Fibroblast of upper back skin (primary cell): Measurements from ENCODE around the gene EPYC.

ENCODE experiments used
- DNase-seq: peaks from one replicate; pipeline ENCODE4 v3.0.0-alpha.2; 2013

EPYC gene

DNA sequence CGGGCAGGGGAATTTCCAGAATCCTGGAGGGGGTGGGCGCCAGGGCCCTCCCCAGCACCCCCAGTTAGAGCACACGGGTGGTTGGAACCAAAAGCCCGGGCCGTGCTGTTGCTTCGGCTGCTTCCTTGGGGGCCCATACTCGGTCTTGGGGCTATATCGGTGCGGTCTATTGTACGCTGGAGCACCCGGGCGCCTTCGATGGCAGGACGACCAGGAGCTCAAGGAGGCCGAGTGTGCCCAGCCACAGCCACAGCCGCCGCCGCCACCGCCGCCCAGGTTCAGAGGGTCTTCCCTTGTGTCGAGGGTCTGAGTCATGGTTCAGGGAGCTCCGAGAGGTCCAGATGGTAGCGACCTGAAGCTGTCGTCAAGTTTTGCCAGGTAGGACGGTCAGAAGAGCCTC is 50.3 kb downstream of the EPYC start:
- no peak for DNase-seq

DNA sequence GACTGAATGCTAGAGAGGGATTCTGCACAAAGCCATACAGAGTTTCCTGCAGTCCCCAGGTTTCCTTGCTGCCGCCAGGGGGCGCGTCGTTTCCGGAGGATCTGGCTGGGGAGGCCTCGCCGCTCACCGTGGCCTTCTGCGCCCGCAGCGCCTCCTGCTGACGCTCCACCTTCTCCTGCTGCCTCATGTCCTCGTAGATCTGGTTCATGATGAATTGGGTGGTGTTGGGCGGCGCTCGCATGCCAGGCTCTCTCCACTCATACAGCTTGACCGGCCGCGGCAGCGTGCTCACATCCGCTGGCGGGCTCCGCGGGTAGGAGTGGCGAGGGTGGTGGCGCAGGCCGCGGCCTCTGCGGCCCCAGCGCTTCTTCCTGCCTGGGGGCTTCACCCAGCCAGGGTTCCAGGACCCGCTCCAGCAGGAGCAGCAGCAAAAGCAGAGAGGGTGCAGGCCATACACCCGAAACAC is 50.8 kb downstream of the EPYC start:
- no peak for DNase-seq

DNA sequence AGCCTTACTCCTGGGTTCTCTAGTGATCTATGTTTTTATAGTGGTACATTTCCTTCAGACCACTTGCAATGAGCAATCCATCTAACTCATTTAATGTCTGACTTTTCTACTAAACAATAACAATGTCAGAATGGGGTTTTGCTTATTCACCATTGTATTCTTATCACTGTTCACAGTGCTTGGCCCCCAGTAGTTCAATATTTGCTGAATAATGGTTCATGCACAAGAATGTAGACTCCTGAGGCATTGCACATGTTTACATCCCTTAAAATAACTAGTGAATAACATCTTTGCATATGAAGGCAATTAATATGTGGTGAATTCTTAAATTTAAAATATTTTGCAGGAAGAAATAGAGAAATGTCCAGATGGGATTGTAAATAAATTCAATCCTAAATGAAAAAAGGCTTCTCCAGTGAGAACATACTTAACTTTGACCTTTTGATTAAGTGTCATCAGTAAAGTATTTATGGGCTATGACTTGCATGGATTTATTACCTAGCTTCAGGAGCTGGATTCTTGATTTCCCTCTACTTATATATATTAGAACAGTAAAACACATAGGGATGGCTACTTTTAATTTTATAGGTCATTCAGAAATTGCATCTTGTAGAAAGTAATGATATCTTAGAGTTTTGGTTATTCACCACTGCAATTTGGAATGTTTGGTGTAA is 53.2 kb downstream of the EPYC start:
- DNase-seq = no peak

- DNase-seq = no peak
Measured at GRCh38 chr12:90947869-90948268, 56.9 kb downstream of the EPYC start.

DNA sequence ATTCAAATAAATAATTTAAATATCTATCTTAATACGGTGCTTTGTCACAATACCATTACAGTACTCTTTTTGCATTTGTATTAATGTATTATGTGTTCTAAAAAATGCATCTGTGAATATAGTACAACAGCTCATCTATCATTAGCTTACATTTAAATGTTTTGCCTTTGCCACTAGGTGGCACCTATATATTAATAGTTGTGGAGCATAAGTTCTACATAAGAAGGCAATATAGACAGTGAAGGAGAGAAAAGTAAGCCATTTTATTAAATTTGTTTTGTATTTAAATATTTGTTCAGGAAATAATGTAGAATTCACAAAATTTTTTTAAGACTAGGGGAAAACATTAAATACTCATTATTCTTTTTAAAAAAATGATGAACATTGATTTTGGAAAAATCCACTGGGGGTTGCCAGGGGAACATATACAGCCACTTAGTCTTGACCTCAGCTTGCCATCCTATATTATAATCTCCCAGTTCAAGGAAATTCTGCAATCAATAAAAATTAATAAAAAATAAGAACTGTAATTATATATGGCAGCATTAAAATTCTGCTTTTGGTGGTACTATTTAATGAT is 59.6 kb downstream of the EPYC start:
- DNase-seq = peak; percentile 57

DNA sequence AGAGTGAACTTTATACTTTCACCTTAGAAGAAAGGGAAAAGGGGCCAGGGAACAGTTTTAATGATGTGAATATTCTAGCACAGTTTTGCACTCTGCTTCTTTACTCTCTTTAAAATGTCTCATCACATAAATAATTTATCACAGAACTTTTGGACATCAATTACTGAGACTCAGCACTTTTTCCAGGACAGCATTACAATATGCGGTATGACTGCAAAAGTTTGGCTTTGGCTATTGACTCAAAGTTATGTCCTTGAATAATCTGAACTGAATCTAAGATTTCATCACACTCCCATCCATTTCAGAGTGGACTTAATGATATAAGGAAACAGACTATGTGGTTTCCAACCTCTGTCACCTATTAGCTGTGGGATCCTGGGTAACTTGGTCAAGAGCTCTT is 61.5 kb downstream of the EPYC start:
- DNase-seq = peak; percentile 13

DNA sequence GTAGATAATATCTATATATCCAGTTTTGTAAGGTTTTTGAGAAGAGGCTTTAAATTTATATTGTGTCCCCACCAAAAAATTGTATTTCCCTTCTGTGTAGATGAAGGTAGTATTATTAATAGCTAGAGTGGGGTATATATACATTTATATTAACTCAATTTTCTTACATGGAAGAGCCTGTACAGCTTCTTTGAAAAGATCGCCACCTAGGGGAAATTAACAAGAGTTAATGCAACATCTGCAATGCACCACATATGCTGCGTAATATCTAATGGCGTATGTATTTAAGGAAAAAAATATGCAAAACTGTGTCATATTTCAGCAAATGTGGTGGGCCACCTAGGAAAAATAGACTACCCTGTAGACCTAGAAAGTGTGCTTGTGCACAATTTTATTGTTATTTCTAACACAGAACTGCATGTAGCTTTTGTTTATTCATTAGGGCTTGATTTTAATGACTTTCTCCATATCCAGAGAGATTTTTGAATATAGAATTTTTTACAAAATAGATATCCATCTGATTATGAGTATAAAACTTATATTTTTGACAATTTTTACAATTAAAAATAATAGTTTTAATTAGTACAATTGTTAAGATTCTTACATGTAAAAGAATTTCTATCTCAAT is 63.8 kb downstream of the EPYC start:
- DNase-seq = peak; percentile 78

- DNase-seq = peak; percentile 41
Measured at GRCh38 chr12:90939382-90939781, 65.4 kb downstream of the EPYC start.

DNA sequence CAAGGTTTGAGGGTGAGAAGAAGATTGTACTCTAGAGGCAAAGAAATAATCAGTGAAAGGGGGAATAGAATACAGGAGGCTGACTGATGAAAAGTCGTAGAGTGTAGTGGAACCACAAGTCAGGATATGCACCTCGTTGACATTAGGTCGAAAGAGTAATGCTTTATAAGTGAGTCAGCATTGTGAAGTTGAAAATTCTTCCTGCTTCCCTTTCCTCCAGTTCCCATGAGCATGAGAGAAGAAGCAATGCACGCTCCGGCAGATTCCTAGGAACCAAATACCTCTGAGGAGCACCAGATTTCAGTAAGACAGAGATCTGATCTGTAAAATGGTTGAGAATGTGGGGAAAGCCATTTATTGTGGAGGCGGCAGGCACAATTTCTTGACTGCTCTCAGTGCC is 66.3 kb downstream of the EPYC start:
- peak; percentile 78 for DNase-seq

DNA sequence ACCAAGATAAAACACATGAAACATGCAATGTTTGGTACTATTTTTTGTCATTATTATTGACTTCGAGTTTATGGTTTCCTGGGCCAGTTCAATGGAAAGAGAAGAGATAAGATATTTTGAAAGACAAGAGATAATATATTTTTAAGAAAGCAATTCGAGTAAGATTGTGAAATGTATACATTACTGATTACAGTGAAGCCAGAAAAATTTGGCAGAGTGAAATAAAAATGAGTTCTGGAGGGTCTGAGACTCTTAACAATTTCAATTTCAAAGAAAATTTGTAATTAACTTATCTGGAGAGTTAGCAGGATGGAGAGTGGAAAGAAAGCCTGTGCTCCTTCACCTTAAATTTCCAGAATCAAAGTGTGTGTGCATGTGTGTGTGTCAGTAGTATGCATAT is 67.1 kb downstream of the EPYC start:
- DNase-seq = no peak

DNA sequence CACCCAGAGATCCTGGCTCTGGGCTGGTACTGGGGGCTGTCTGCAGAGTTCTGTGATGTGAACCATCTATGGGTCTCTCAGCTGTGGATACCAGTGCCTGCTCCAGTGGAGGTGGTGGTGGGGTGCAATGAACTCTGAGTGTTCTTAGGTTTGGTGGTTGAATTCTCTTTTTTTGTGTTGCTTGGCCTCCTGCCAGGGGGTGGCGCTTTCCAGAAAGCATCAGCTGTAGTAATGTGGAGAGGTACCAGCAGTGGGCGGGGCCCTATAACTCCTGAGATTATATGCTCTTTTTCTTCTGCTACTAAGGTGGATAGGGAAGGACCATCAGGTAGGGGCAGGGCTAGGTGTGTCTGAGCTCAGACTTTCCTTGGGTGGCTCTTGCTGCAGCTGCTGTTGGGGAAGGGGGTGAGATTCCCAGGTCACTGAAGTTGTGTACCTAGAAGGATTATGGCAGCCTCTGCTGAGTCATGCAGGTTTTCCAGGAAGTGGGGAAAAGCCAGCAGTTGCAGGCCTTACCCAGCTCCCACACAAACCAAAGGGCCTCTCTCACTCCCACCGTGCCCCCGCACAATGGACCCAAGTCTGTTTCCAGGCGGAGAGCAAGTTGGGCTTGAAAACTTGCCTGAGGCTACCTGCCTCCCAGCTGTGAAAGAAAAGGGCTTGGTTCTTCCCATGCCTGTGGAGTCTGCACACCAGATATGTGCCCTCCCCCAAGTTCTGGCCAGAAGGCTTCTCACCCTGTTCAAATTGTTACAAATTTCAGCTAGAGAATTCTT is 68.4 kb downstream of the EPYC start:
- no peak for DNase-seq

- no peak for DNase-seq
Measured at GRCh38 chr12:90925562-90925961, 79.2 kb downstream of the EPYC start.

GRCh38 chr12:90924406-90924805 is 80.4 kb downstream of the EPYC start:
- DNase-seq = no peak

DNA sequence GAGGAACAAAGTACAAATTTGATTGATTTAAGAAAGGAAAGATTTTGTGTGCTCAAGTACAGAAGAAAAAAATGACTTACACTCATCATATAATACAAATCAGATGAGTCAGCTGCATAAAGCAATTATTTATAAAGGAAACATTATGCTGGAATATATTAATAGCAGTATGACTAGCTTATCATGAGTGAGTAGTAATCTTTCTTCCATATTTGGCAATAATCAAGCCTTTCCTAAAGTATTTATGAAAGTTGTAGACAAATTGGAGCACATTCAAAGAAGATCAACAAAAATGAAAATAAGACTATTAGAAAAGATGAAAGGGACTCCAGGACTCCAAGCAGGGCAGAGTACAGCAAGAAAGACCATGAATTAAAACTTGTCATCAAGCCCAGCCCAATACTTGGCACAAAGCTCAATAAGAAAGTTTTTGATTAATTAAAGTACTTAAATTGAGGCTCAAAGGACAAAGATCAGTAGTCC is 82.6 kb downstream of the EPYC start:
- DNase-seq = peak; percentile 80

DNA sequence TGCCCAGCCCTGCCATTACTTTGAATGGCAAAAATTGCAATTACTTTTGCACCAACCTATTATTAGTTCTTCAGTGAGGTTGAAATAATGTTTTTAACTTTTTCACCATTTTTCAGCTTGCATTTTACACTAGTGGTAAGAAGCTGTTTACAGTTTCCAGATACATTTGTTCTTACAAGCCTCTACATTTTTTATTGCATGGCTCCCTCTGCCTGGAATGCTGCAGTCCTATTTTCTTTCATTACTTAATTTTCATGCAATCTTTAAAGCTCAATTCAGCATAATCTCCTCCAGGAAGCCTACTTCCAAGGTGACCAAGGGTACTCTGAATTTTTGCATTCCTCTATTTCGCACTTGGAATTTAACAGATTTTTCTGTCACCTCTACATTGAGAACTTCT is 83.2 kb downstream of the EPYC start:
- peak; percentile 36 for DNase-seq

DNA sequence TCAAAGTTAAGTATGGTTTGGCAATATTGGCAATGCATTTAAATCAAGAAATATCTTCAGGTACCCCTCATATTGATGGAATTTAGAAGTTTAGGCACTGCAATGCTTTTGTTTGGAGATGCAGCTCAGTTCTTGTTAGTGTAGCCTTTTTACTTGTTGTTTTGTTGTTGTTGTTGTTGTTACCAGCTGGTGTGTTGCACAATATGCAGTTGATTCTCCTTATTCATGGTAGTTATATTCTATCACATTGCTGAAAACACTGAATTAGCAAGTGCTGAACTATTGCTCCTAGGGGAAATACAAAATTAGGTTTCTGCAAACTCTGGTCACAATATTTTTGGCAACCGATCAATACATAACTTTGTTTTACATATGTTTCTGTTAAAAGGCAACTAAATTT is 84.5 kb downstream of the EPYC start:
- DNase-seq = no peak

DNA sequence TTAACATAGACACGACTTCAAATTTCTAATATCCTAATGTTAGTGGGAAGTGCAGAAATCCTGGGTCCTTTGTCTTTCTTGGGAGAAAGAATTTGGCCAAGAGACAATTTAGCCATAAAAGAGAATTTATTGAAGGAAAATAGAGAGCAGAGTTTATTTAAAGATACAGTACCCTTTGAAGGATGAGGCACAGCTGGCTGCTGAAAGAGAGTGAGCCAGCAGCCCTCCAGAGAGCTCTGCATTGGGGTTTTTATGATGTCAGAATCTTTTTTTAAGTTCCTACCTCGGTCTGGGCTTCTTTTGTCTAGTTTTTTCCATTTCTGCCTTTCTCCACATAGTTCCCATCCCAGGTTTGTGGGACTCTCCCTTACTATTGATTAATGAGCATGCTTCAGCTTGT is 87.3 kb downstream of the EPYC start:
- no peak for DNase-seq

DNA sequence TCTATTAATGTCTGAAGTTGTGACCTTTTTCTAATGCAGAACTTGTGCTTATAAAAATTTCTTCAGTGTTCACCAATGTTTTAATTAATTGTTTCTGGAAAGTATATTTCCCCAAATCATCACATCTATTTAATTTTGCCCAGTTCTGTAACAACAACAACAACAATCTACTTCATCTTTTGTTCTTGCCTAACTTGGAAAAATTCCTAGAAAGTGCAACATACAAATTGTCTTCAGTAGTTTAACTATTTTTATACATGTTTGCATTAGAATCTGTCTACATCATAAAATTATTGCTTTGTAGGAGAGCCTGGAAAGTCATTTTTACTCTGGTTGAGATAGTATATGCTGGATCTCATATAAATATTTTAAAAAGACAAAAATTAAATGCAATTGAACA is 88.3 kb downstream of the EPYC start:
- DNase-seq = no peak

DNA sequence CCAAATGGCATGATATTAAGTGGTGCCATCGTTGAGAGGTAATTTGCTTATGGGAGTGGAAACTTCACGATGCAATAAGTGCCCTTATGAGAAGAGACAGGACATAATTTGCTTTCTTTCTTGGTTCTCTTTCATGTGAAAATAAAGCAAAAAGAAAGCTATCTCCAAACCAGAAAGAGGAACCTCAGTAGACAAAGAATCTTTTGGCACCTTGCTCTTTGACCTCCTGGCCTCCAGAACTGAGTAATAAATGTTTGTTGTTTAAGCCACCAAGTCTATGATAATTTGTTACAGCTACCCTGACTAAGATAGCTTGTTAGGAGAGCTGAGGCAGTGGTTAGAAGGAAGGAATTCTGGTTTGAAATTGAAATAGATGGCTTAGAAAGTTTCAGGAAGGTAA is 89.4 kb downstream of the EPYC start:
- no peak for DNase-seq
